NCI-H1417 (cell line): Measurements from ENCODE around the gene MED27.
A peak's percentile ranks its signal among the peaks of the same experiment; 100 is the strongest.

Experiments used
- DNase-seq, 3 experiments: peaks; one replicate each; lab custom pipeline; 2025; lab: John Stamatoyannopoulos, UW

The MED27 gene

GRCh38 chr9:132043708-132044107, 36.0 kb downstream of the MED27 start:
- DNase-seq, result no peak

- no peak for DNase-seq
Observed at GRCh38 chr9:132042324-132042723, 37.3 kb downstream of the MED27 start.

GRCh38 chr9:132041798-132042197, 37.9 kb downstream of the MED27 start:
- DNase-seq, result no peak

GRCh38 chr9:132040808-132041207, 38.9 kb downstream of the MED27 start:
- peak in 1 of 3 experiments; percentile 69 for DNase-seq

- peak in 2 of 3 experiments; percentile 54 to 69 for DNase-seq
Observed at GRCh38 chr9:132040246-132040645, 39.4 kb downstream of the MED27 start.

- DNase-seq, result no peak
Observed at GRCh38 chr9:132039284-132039683, 40.4 kb downstream of the MED27 start.

- DNase-seq, result peak; percentile 52 to 85 (median 72)
Observed at GRCh38 chr9:132037458-132037857, 42.2 kb downstream of the MED27 start.

- DNase-seq, result no peak
Observed at GRCh38 chr9:132036521-132036920, 43.1 kb downstream of the MED27 start.

- no peak for DNase-seq
Observed at GRCh38 chr9:132035679-132036078, 44.0 kb downstream of the MED27 start.

- DNase-seq, result peak in 2 of 3 experiments; percentile 16 to 30
Observed at GRCh38 chr9:132032238-132032950, 47.3 kb downstream of the MED27 start.

GRCh38 chr9:132031467-132032237, 48.0 kb downstream of the MED27 start:
- no peak for DNase-seq

- no peak for DNase-seq
Observed at GRCh38 chr9:132030626-132031325, 48.9 kb downstream of the MED27 start.

- no peak for DNase-seq
Observed at GRCh38 chr9:132027752-132028663, 51.7 kb downstream of the MED27 start.

- peak in 1 of 3 experiments; percentile 45 for DNase-seq
Observed at GRCh38 chr9:132026932-132027585, 52.6 kb downstream of the MED27 start.

GRCh38 chr9:132025766-132026165, 53.9 kb downstream of the MED27 start:
- no peak for DNase-seq

- no peak for DNase-seq
Observed at GRCh38 chr9:132024589-132024988, 55.1 kb downstream of the MED27 start.

GRCh38 chr9:132023419-132024180, 56.1 kb downstream of the MED27 start:
- no peak for DNase-seq

- peak in 1 of 3 experiments; percentile 63 for DNase-seq
Observed at GRCh38 chr9:132020820-132021510, 58.7 kb downstream of the MED27 start.

GRCh38 chr9:132020272-132020671, 59.4 kb downstream of the MED27 start:
- DNase-seq, result no peak

- no peak for DNase-seq
Observed at GRCh38 chr9:132019702-132020101, 60.0 kb downstream of the MED27 start.
